ENCODE data around the gene NHEJ1. TPM values are rescaled to one million over a fixed set of nuclear protein-coding genes. Genes with fewer than 3 reads are reported as not detected.

Gene NHEJ1
- total and polyA plus RNA-seq, 9 donors, result 11.4 to 18.5 (median 14.1) TPM

DNA sequence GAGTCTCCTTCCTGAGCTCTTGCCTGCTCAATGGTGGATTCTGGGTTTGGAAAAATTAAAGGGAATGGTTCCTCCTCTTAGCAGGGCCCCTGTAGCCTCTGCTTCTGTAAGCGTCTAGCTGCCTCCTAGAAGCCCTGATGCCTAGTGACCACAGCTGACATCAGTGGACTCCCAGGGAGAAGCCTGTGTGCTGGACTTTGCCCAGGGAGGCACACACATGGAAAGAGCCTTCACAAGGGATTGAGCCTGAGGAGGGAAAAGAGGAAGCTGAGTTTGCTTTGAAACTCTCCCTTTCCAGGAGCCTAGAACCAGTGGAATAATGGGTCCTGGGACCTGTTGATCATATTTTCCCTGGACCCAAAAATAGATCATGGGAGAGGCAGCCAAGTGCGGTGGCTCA is 117.9 kb downstream of the NHEJ1 start:
- peaks cover 25% of the 10 kb centered on the region for H3K27me3 ChIP-seq (ENCODE audit: control insufficient read depth, insufficient read depth, low read length)
- H3K4me3 ChIP-seq (ENCODE audit: low read length), result no peak overlapping the region
- H3K4me1 ChIP-seq (ENCODE audit: control insufficient read depth, insufficient read depth, low read length), result no peaks in the 10 kb centered on the region
- H3K27ac ChIP-seq (ENCODE audit: low read length), result no peak overlapping the region
- 76% methylated on average over 2 of the region's 2 CpGs for WGBS (ENCODE audit: insufficient coverage)
- H3K36me3 ChIP-seq (ENCODE audit: control insufficient read depth, insufficient read depth, low read length), result no peaks in the 10 kb centered on the region
- DNase-seq, result no peak
- no peaks in the 10 kb centered on the region for H3K9me3 ChIP-seq (replicated peaks; ENCODE audit: control insufficient read depth, low read depth, low read length)

DNA sequence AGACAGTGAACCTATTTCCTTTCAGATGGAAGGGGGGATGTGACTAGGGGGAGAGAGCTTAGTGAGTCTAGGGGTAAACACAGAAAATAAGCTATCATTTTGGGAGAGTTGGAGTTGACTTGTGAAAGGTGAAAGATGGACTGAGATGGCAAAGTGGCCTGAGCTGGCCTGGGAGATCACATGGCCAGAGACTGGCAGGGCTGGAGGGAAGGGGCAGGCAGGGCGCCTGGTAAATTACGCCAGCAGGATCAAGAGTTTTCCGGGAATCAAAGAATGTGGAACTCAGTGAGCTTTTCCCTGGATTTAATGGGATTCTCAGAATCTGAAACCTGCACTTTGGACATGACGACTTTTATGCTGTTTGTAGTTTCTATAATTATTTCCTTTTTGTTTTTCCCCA is 118.5 kb downstream of the NHEJ1 start:
- no peaks in the 10 kb centered on the region for H3K4me1 ChIP-seq (ENCODE audit: control insufficient read depth, insufficient read depth, low read length)
- no peaks in the 10 kb centered on the region for H3K9me3 ChIP-seq (replicated peaks; ENCODE audit: control insufficient read depth, low read depth, low read length)
- 76% methylated on average over 3 of the region's 4 CpGs for WGBS (ENCODE audit: insufficient coverage)
- H3K36me3 ChIP-seq (ENCODE audit: control insufficient read depth, insufficient read depth, low read length), result no peaks in the 10 kb centered on the region
- H3K27ac ChIP-seq (ENCODE audit: low read length), result no peak overlapping the region
- H3K27me3 ChIP-seq (ENCODE audit: control insufficient read depth, insufficient read depth, low read length), result peaks cover 29% of the 10 kb centered on the region
- no peak overlapping the region for H3K4me3 ChIP-seq (ENCODE audit: low read length)
- DNase-seq, result no peak

DNA sequence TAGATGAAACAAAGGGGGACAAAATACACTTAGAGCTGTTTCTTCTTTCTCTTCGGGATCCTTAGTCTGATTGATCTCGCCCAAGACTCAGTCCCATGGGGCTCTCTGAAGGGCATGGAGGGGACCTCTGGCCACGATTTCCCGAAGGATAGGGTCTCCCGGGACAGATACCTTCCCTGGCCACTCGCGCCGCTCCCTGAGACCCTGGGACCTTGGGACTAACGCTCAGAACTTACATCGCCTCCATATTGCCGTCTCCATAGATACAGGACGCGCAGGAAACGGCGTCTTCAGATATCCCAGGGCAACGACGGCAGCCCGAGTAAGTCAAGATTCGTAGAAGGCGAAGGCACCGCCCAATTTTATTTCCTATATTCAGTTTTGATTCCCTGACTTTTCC is 119.4 kb downstream of the NHEJ1 start, which contains the start of gene CFAP65:
Gene CFAP65 (minus strand): TSS at position 265 of the 400 bp plus-strand sequence. CDS start 2,468 bp downstream, outside the sequence.
- DNase-seq, result peak; percentile 20
- WGBS (ENCODE audit: insufficient coverage), result 3% methylated on average over 16 of the region's 21 CpGs
- Histone ChIP-seq H3K27me3 (ENCODE audit: control insufficient read depth, insufficient read depth, low read length) (peaks cover 28% of the 10 kb centered on the region), H3K9me3 (replicated peaks; ENCODE audit: control insufficient read depth, low read depth, low read length) (no peaks in the 10 kb centered on the region), H3K36me3 (ENCODE audit: control insufficient read depth, insufficient read depth, low read length) (no peaks in the 10 kb centered on the region), H3K27ac (ENCODE audit: low read length) (no peak within 1 kb of the TSS), H3K4me1 (ENCODE audit: control insufficient read depth, insufficient read depth, low read length) (no peaks in the 10 kb centered on the region), H3K4me3 (ENCODE audit: low read length) (no peak within 1 kb of the TSS)

DNA sequence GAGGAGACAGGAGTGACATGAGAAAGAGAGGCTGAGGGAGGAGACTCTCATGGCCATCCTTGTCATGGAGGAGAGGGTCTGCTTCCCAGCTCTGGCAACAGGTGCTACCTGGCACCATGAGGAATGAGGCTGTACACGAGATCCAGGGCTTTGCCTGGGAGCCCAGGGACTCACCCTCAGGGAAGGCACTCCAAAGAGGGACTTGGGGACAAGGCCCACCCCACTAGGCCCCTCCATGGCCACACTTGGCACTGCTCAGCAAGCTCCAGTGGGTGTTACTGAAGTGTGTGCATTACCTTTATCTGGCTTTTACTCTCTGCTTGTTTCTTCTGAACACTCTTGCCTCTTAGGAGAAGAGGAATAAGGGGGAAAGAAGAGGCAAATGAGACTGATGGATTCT is 122.0 kb downstream of the NHEJ1 start:
- 20% methylated on average over 1 of the region's 1 CpG for WGBS (ENCODE audit: insufficient coverage)
- Histone ChIP-seq H3K27ac (ENCODE audit: low read length) (no peak overlapping the region), H3K27me3 (ENCODE audit: control insufficient read depth, insufficient read depth, low read length) (peaks cover 32% of the 10 kb centered on the region), H3K36me3 (ENCODE audit: control insufficient read depth, insufficient read depth, low read length) (no peaks in the 10 kb centered on the region), H3K9me3 (replicated peaks; ENCODE audit: control insufficient read depth, low read depth, low read length) (no peaks in the 10 kb centered on the region), H3K4me1 (ENCODE audit: control insufficient read depth, insufficient read depth, low read length) (no peaks in the 10 kb centered on the region), H3K4me3 (ENCODE audit: low read length) (no peak overlapping the region)
- DNase-seq, result no peak

DNA sequence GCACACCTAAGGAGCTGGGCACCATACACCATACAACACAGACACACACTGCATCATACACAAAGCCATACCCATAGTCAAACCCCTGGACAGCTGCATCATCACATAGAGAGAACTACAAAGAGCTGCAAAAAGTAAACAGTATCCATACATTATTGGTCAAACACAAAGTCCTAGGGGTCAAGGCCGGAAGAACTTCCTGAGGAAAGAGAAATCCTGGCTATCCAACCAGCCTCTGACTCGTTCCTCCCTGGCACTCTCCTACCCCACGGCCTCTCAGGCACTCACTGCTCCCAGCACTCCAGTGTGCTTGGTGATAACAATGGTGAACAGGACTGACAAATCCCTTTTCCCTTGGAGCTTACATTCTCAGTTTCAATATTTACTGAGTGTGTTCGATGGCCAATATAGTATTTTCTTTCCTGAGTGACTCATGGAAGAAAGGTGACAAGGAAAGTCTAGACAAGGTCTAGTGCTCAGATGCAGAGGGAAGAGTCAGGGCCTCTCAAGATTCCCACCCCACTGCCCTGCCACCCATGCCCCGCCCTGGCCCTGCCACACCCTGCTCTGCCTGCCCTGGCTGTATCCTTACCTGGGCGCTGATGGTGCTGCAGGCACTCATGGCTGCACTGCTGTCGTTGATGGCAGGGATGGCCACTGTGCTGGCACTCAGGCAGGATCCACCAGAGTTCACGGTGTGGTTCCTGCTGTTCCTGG is 122.7 kb downstream of the NHEJ1 start:
- H3K27ac ChIP-seq (ENCODE audit: low read length), result no peak overlapping the region
- H3K4me1 ChIP-seq (ENCODE audit: control insufficient read depth, insufficient read depth, low read length), result no peaks in the 10 kb centered on the region
- no peaks in the 10 kb centered on the region for H3K9me3 ChIP-seq (replicated peaks; ENCODE audit: control insufficient read depth, low read depth, low read length)
- peaks cover 32% of the 10 kb centered on the region for H3K27me3 ChIP-seq (ENCODE audit: control insufficient read depth, insufficient read depth, low read length)
- no peaks in the 10 kb centered on the region for H3K36me3 ChIP-seq (ENCODE audit: control insufficient read depth, insufficient read depth, low read length)
- no peak overlapping the region for H3K4me3 ChIP-seq (ENCODE audit: low read length)
- DNase-seq, result no peak
- 67% methylated on average over 5 of the region's 8 CpGs for WGBS (ENCODE audit: insufficient coverage)

DNA sequence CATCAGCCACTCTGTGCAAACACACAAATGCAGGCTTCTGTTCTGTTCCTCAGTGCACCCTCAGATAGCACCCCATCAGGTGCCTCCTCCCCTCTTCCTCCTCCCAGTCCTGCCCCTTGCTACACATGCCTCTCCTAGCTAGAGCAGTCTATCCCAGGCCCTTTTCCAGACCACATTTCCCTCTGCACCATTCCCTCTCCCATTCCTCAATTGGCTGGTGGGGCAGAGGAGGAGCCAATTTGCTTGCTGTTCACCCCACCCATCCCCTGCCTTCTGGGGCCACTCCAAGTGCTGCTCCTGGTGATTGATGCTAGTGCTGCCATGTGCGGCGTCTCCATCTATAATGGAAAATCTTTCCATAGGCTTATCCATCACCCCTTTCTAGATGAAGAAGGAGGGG is 124.7 kb downstream of the NHEJ1 start:
- Histone ChIP-seq H3K4me1 (ENCODE audit: control insufficient read depth, insufficient read depth, low read length) (no peaks in the 10 kb centered on the region), H3K4me3 (ENCODE audit: low read length) (no peak overlapping the region), H3K36me3 (ENCODE audit: control insufficient read depth, insufficient read depth, low read length) (no peaks in the 10 kb centered on the region), H3K27ac (ENCODE audit: low read length) (no peak overlapping the region), H3K27me3 (ENCODE audit: control insufficient read depth, insufficient read depth, low read length) (peaks cover 25% of the 10 kb centered on the region), H3K9me3 (replicated peaks; ENCODE audit: control insufficient read depth, low read depth, low read length) (no peaks in the 10 kb centered on the region)
- no peak for DNase-seq
- no CpG with 5 or more reads among the region's 2 CpGs for WGBS (ENCODE audit: insufficient coverage)

DNA sequence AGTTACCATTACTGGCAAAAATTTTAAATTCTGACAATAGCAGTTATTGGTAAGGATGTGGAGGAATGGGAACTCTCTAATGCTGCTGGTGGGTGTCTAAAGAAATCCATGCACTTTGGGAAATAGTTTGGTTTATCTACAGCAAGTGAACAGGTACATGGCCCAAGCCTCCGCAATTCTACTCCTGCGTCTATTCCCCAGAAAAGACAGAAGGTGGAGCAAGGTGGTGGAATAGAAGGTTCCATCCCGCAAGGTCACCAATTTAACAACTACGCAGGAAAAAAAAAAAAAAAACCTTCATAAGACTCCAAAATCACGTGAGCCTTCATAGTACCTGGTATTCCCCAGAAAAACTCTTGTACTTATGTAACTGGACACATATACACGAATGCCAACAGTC is 125.8 kb downstream of the NHEJ1 start:
- Histone ChIP-seq H3K9me3 (replicated peaks; ENCODE audit: control insufficient read depth, low read depth, low read length) (no peaks in the 10 kb centered on the region), H3K27me3 (ENCODE audit: control insufficient read depth, insufficient read depth, low read length) (peaks cover 24% of the 10 kb centered on the region), H3K4me3 (ENCODE audit: low read length) (no peak overlapping the region), H3K27ac (ENCODE audit: low read length) (no peak overlapping the region), H3K36me3 (ENCODE audit: control insufficient read depth, insufficient read depth, low read length) (no peaks in the 10 kb centered on the region), H3K4me1 (ENCODE audit: control insufficient read depth, insufficient read depth, low read length) (no peaks in the 10 kb centered on the region)
- no peak for DNase-seq
- WGBS (ENCODE audit: insufficient coverage), result no CpG with 5 or more reads among the region's 6 CpGs

DNA sequence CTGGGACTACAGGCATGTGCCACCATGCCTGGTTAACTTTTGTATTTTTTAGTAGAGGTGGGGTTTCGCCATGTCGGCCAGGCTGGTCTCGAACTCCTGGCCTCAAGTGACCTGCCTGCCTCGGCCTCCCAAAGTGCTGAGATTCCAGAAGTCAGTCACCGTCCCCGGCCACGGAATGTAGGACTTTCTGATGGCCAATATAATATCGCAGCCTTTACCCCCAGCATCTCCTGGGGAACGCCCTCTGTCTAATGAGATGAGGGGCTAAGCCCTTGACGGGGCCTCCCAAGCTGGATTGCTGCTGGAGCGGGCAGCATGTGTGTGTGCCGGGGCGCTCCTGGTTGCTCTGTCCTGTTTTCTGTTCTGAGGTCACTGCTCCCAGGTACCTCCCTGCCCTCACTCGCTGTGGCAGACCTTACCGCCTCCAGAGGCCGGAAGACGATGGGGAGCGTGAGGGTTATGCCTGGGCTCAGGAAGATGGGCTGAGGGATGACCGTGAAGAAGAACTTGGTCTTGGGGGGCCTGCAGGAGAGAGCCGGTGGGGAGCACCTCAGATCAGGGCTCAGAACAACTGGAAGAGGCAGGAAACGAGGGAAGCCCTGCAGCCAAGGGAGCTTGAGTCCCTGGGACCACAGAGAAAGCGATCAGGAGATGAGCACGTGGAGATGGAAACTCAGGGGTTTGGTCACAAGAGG is 128.4 kb downstream of the NHEJ1 start:
- no peak overlapping the region for H3K4me3 ChIP-seq (ENCODE audit: low read length)
- H3K9me3 ChIP-seq (replicated peaks; ENCODE audit: control insufficient read depth, low read depth, low read length), result no peaks in the 10 kb centered on the region
- no peaks in the 10 kb centered on the region for H3K36me3 ChIP-seq (ENCODE audit: control insufficient read depth, insufficient read depth, low read length)
- no peaks in the 10 kb centered on the region for H3K4me1 ChIP-seq (ENCODE audit: control insufficient read depth, insufficient read depth, low read length)
- 78% methylated on average over 21 of the region's 23 CpGs for WGBS (ENCODE audit: insufficient coverage)
- no peak overlapping the region for H3K27ac ChIP-seq (ENCODE audit: low read length)
- DNase-seq, result no peak
- peaks cover 24% of the 10 kb centered on the region for H3K27me3 ChIP-seq (ENCODE audit: control insufficient read depth, insufficient read depth, low read length)

DNA sequence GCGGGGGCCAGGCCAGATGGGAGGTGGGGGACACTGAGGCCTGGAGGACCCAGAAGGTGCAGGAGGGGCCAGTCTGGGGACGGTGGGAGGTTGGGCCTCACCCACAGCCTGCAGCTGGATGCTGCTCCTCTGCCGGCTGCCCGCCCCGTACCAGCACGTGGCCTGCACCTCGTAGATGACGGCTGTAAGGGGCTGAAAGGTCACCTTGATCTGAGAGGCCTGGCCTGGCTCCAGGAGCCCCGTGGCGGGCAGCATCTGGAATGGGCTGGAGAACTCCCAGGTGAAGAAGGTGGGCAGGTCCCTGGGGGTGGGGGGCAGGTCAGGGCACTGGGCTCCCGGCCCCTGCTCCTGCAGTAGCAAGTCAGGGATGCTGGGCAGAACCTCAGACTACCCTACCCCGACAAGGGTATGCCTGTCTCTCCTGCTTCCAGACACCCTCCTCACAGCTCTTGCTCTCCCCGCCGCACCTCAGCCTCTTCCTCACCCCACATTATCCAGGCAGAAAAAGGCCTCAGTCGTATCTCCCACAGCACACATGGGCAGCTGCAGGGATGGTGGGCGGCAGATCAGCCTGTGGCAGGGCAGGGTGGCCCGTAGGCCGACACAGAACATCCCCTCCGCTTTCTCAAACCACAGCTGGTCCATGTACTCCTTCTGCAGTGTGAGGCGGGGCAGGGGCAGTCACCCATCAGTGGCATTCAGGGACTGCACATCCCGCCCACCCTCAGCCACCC is 129.4 kb downstream of the NHEJ1 start:
- WGBS (ENCODE audit: insufficient coverage), result 71% methylated on average over 18 of the region's 21 CpGs
- H3K27me3 ChIP-seq (ENCODE audit: control insufficient read depth, insufficient read depth, low read length), result peaks cover 27% of the 10 kb centered on the region

More for the DNA sequence above, 129.4 kb downstream of the NHEJ1 start:
- Histone ChIP-seq H3K4me3 (ENCODE audit: low read length) (no peak overlapping the region), H3K4me1 (ENCODE audit: control insufficient read depth, insufficient read depth, low read length) (no peaks in the 10 kb centered on the region), H3K9me3 (replicated peaks; ENCODE audit: control insufficient read depth, low read depth, low read length) (no peaks in the 10 kb centered on the region), H3K27ac (ENCODE audit: low read length) (no peak overlapping the region), H3K36me3 (ENCODE audit: control insufficient read depth, insufficient read depth, low read length) (no peaks in the 10 kb centered on the region)
- no peak for DNase-seq
